Osteoblast (primary cell): Measurements from ENCODE around the gene NFKB1. TPM values are rescaled to one million over a fixed set of nuclear protein-coding genes. Genes with fewer than 3 reads are reported as not detected.

Experiments
- DNase-seq: peaks from one replicate; pipeline ENCODE4 v3.0.0; 2011; ENCODE audit warnings: low spot score, mixed read lengths; ENCODE audit not compliant: insufficient read length; ENCODE audit errors: missing footprints
- H2AFZ ChIP-seq: 2 replicates; pipeline ENCODE4 v1.6.0; 2011; ENCODE audit warnings: mild to moderate bottlenecking, low read length
- H3K27ac ChIP-seq: 2 replicates; pipeline ENCODE4 v1.5.1; 2011; ENCODE audit warnings: mild to moderate bottlenecking, low read depth, low read length, moderate library complexity
- H3K27me3 ChIP-seq: 2 replicates; pipeline ENCODE4 v1.6.0; 2012; ENCODE audit warnings: mild to moderate bottlenecking, control low read depth, inconsistent platforms, low read length, moderate library complexity; ENCODE audit not compliant: insufficient read depth
- H3K36me3 ChIP-seq: 2 replicates; pipeline ENCODE4 v1.5.1; 2011; ENCODE audit warnings: mild to moderate bottlenecking, low read length, control low read depth, moderate library complexity; ENCODE audit not compliant: insufficient read depth
- H3K4me1 ChIP-seq: 2 replicates; pipeline ENCODE4 v1.5.1; 2011; ENCODE audit warnings: mild to moderate bottlenecking, low read length, control low read depth, moderate library complexity; ENCODE audit not compliant: insufficient read depth
- H3K4me2 ChIP-seq: 2 replicates; pipeline ENCODE4 v1.6.0; 2011; ENCODE audit warnings: mild to moderate bottlenecking, low read length; ENCODE audit not compliant: insufficient read depth
- H3K4me3 ChIP-seq: fragments of 200-600 bp; sonication (generic); 3 replicates; pipeline ENCODE4 v1.5.1; 2012; ENCODE audit warnings: mild to moderate bottlenecking, low read length, inconsistent platforms; ENCODE audit not compliant: insufficient read depth
- H3K79me2 ChIP-seq: 2 replicates; pipeline ENCODE4 v1.6.0; 2012; ENCODE audit warnings: mild to moderate bottlenecking, low read length, control low read depth, inconsistent platforms; ENCODE audit not compliant: insufficient read depth
- H3K9me3 ChIP-seq: 2 replicates; pipeline ENCODE4 v1.5.1; 2011; ENCODE audit warnings: low read depth, low read length, control low read depth
- H4K20me1 ChIP-seq: 2 replicates; pipeline ENCODE4 v1.6.0; 2012; ENCODE audit warnings: mild to moderate bottlenecking, low read length, control low read depth; ENCODE audit not compliant: insufficient read depth
- total RNA-seq: library from RNA; depleted of rRNA; stranded (reverse); fragments of >200 nt; gene quantifications from 2 replicates; pipeline ENCODE4 v1.2.3, GENCODE V29; 2012
- TF ChIP-seq, protein P1 (sequence below): IDR thresholded peaks from 2 replicates; pipeline ENCODE4 v1.5.1; 2011; ENCODE audit warnings: mild to moderate bottlenecking, low read depth, low read length, moderate library complexity; ENCODE audit errors: extremely low read depth

NFKB1 gene
- total RNA-seq, 1 donor = 27.1 TPM

DNA sequence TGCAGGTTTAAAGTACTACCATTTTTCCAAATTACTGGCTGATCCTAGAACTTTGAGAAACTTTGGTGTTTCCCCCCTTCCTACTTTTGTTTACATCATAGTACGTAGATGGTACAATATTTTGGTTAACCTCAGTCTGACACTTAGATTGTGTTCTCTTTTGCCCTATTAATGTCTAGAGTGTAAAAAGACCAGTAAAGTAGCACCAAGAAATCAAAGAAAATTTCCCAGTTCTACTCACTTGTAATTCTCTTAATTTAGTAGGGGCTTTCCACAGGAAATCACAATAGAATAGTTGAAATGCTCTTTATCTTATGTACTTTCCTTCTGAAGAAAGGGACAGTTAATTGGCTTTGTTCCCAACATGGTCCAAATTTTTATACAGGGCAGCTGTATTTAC lies 51.6 kb downstream of the NFKB1 start:
- peaks cover 13% of the 10 kb centered on the region for H3K4me1 ChIP-seq
- no peaks in the 10 kb centered on the region for H3K9me3 ChIP-seq
- DNase-seq = no peak
- H3K79me2 ChIP-seq = no peaks in the 10 kb centered on the region
- peaks cover 5% of the 10 kb centered on the region for H4K20me1 ChIP-seq
- TF ChIP-seq, protein P1, sequence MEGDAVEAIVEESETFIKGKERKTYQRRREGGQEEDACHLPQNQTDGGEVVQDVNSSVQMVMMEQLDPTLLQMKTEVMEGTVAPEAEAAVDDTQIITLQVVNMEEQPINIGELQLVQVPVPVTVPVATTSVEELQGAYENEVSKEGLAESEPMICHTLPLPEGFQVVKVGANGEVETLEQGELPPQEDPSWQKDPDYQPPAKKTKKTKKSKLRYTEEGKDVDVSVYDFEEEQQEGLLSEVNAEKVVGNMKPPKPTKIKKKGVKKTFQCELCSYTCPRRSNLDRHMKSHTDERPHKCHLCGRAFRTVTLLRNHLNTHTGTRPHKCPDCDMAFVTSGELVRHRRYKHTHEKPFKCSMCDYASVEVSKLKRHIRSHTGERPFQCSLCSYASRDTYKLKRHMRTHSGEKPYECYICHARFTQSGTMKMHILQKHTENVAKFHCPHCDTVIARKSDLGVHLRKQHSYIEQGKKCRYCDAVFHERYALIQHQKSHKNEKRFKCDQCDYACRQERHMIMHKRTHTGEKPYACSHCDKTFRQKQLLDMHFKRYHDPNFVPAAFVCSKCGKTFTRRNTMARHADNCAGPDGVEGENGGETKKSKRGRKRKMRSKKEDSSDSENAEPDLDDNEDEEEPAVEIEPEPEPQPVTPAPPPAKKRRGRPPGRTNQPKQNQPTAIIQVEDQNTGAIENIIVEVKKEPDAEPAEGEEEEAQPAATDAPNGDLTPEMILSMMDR = no peak
- peaks cover 5% of the 10 kb centered on the region for H3K36me3 ChIP-seq
- H3K4me2 ChIP-seq = no peak overlapping the region
- no peaks in the 10 kb centered on the region for H3K27me3 ChIP-seq
- no peak overlapping the region for H3K4me3 ChIP-seq
- H3K27ac ChIP-seq = no peak overlapping the region
- no peak overlapping the region for H2AFZ ChIP-seq

DNA sequence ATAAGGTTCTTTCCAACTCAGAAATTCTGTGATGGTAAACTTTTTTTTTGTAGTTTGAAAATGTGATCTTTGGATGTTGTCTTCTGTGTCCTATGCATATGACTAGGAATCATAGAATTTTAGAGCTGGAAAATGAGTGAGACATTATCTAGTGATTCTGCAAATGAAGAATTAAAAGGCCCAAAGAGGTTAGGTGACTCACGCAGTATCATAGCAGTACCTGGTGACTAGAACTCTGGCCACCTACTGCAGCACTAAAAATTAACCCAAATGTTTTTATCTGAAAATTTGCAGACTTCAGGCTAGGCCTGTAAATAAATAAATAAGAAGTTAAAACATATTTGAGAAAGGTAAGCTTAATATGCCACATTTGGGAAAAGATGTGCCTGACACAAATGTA lies 52.8 kb downstream of the NFKB1 start:
- Histone ChIP-seq H3K36me3 (peaks cover 5% of the 10 kb centered on the region), H3K4me3 (no peak overlapping the region), H3K4me2 (peak overlapping the region; percentile 46), H3K9me3 (no peaks in the 10 kb centered on the region), H4K20me1 (peaks cover 5% of the 10 kb centered on the region), H3K4me1 (peaks cover 13% of the 10 kb centered on the region), H3K79me2 (no peaks in the 10 kb centered on the region), H3K27ac (peak overlapping the region; percentile 46), H3K27me3 (no peaks in the 10 kb centered on the region), H2AFZ (no peak overlapping the region)
- DNase-seq = no peak
- TF ChIP-seq, protein P1 = no peak

DNA sequence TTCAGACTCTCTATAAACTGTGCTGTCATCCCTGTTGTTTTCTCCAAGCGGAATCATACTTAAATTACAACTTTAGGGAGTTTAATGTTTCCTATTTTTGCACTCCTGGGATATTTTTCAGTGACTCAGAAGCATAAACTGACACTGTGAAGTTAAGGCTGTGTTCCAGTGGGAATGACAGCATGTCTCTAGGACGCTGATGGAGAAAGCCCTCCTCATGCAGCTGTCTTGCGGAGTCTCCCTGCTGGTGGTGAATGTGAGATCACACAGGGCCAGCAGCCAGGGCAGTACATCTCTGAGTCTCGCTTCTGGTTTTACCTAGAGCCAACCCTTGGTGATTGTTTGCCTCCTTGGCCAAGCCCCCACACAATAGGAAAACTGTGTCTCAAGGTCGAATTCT lies 53.3 kb downstream of the NFKB1 start:
- DNase-seq = peak; percentile 73
- Histone ChIP-seq H3K27me3 (no peaks in the 10 kb centered on the region), H3K9me3 (no peaks in the 10 kb centered on the region), H3K4me3 (no peak overlapping the region), H4K20me1 (peaks cover 5% of the 10 kb centered on the region), H3K79me2 (no peaks in the 10 kb centered on the region), H3K4me1 (peaks cover 13% of the 10 kb centered on the region), H3K27ac (peak overlapping the region; percentile 46), H3K4me2 (peak overlapping the region; percentile 46), H3K36me3 (peaks cover 5% of the 10 kb centered on the region), H2AFZ (no peak overlapping the region)
- TF ChIP-seq, protein P1 = peak; percentile 5

DNA sequence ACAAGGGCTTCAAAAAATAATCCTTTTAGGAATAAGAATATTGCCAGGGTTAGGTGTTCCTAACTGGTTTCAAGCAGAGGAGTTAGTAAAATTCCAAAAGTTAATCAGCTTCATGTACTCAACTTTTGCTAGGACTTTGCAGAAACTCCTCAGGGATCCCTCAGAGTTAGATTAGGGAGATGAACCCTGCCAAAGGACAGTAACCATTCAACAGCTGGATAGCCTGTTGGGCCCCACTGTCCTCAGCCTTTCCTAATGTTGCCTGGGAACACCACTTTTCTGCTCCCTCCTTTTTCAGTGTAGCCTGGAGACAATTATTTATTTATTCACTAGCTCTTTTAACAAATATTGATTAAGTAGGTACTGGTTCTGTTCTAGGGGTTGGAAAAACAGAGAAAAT lies 53.8 kb downstream of the NFKB1 start:
- Histone ChIP-seq H2AFZ (no peak overlapping the region), H3K4me2 (no peak overlapping the region), H3K79me2 (no peaks in the 10 kb centered on the region), H3K27me3 (no peaks in the 10 kb centered on the region), H4K20me1 (peaks cover 5% of the 10 kb centered on the region), H3K27ac (peak overlapping the region; percentile 46), H3K4me3 (no peak overlapping the region), H3K9me3 (no peaks in the 10 kb centered on the region), H3K4me1 (peaks cover 13% of the 10 kb centered on the region), H3K36me3 (peaks cover 5% of the 10 kb centered on the region)
- DNase-seq = no peak
- TF ChIP-seq, protein P1 = no peak
